H9 (cell line): ENCODE measurements around the gene PIEZO2. TPM values are rescaled to one million over a fixed set of nuclear protein-coding genes. Genes with fewer than 3 reads are reported as not detected.

ENCODE experiments used
- DNase-seq: peaks from one replicate; pipeline ENCODE4 v3.0.0-alpha.2; 2017
- H2AFZ ChIP-seq: one replicate; pipeline ENCODE4 v1.6.1; 2013; ENCODE audit warnings: mild to moderate bottlenecking, low read length, control low read depth, moderate library complexity
- H2AK5ac ChIP-seq: 2 replicates; pipeline ENCODE4 v1.6.1; 2013; ENCODE audit warnings: low read length, control low read depth, mixed read lengths; ENCODE audit not compliant: insufficient read length
- H2BK120ac ChIP-seq: one replicate; pipeline ENCODE4 v1.6.1; 2013; ENCODE audit warnings: low read depth, mild to moderate bottlenecking, low read length, control low read depth, inconsistent platforms; ENCODE audit not compliant: poor library complexity, severe bottlenecking
- H2BK12ac ChIP-seq: 2 replicates; pipeline ENCODE4 v1.6.1; 2013; ENCODE audit warnings: low read length, control low read depth, mixed read lengths, low read depth; ENCODE audit not compliant: insufficient read length
- H2BK15ac ChIP-seq: 2 replicates; pipeline ENCODE4 v1.6.1; 2013; ENCODE audit warnings: low read depth, low read length, control low read depth
- H2BK20ac ChIP-seq: one replicate; pipeline ENCODE4 v1.6.1; 2013; ENCODE audit warnings: low read depth, mild to moderate bottlenecking, low read length, control low read depth, inconsistent platforms; ENCODE audit not compliant: poor library complexity, severe bottlenecking
- H2BK5ac ChIP-seq: 2 replicates; pipeline ENCODE4 v1.6.1; 2013; ENCODE audit warnings: low read length, control low read depth, mixed read lengths; ENCODE audit not compliant: insufficient read length
- H3K14ac ChIP-seq: 2 replicates; pipeline ENCODE4 v1.6.1; 2013; ENCODE audit warnings: low read length, control low read depth; ENCODE audit not compliant: insufficient read depth
- H3K18ac ChIP-seq: 2 replicates; pipeline ENCODE4 v1.6.1; 2013; ENCODE audit warnings: low read depth, mild to moderate bottlenecking, mixed read lengths, low read length, control low read depth; ENCODE audit not compliant: insufficient read length
- H3K23ac ChIP-seq: 2 replicates; pipeline ENCODE4 v1.6.1; 2013; ENCODE audit warnings: low read length, control low read depth, mixed read lengths, low read depth; ENCODE audit not compliant: insufficient read length
- H3K23me2 ChIP-seq: 2 replicates; pipeline ENCODE4 v1.6.1; 2013; ENCODE audit warnings: low read depth, mild to moderate bottlenecking, mixed read lengths, low read length, control low read depth; ENCODE audit not compliant: insufficient read length, poor library complexity, severe bottlenecking
- H3K27ac ChIP-seq: 2 replicates; pipeline ENCODE4 v1.5.1; 2013; ENCODE audit warnings: low read length, control low read depth, mixed read lengths, low read depth; ENCODE audit not compliant: insufficient read length
- H3K27me3 ChIP-seq: 2 replicates; pipeline ENCODE4 v1.6.1; 2013; ENCODE audit warnings: low read length, control low read depth, inconsistent platforms; ENCODE audit not compliant: insufficient read depth
- H3K4ac ChIP-seq: 2 replicates; pipeline ENCODE4 v1.6.1; 2013; ENCODE audit warnings: low read depth, mild to moderate bottlenecking, control low read depth, inconsistent platforms, low read length, moderate library complexity
- H3K4me1 ChIP-seq: 2 replicates; pipeline ENCODE4 v1.6.1; 2013; ENCODE audit warnings: low read length, control low read depth, inconsistent platforms; ENCODE audit not compliant: insufficient read depth
- H3K4me2 ChIP-seq: 2 replicates; pipeline ENCODE4 v1.6.1; 2013; ENCODE audit warnings: low read length, control low read depth, mixed read lengths; ENCODE audit not compliant: insufficient read length, insufficient read depth
- H3K56ac ChIP-seq: 2 replicates; pipeline ENCODE4 v1.6.1; 2013; ENCODE audit warnings: low read depth, mild to moderate bottlenecking, mixed read lengths, low read length, control low read depth; ENCODE audit not compliant: insufficient read length
- H3K79me1 ChIP-seq: 2 replicates; pipeline ENCODE4 v1.6.1; 2013; ENCODE audit warnings: low read depth, mild to moderate bottlenecking, moderate library complexity, low read length, control low read depth, inconsistent platforms; ENCODE audit not compliant: insufficient read depth, poor library complexity, severe bottlenecking
- H3K79me2 ChIP-seq: 2 replicates; pipeline ENCODE4 v1.6.1; 2013; ENCODE audit warnings: low read length, control low read depth, inconsistent platforms; ENCODE audit not compliant: insufficient read depth
- H3K9ac ChIP-seq: 2 replicates; pipeline ENCODE4 v1.6.1; 2013; ENCODE audit warnings: low read length, control low read depth, mixed read lengths; ENCODE audit not compliant: insufficient read length; ENCODE audit errors: extremely low read depth
- H3K9me3 ChIP-seq: one replicate; pipeline ENCODE4 v1.6.1; 2013; ENCODE audit warnings: low read depth, low read length, inconsistent platforms; ENCODE audit not compliant: control insufficient read depth
- H3T11ph ChIP-seq: one replicate; pipeline ENCODE4 v1.6.1; 2013; ENCODE audit warnings: mild to moderate bottlenecking, low read length, control low read depth, inconsistent platforms
- H4K20me1 ChIP-seq: one replicate; pipeline ENCODE4 v1.6.1; 2013; ENCODE audit not compliant: control insufficient read depth, insufficient read length, insufficient read depth
- H4K5ac ChIP-seq: 2 replicates; pipeline ENCODE4 v1.6.1; 2013; ENCODE audit warnings: low read depth, mild to moderate bottlenecking, mixed read lengths, low read length, control low read depth; ENCODE audit not compliant: insufficient read length
- H4K8ac ChIP-seq: replicated peaks from 2 replicates; pipeline ENCODE4 v1.6.1; 2013; ENCODE audit warnings: low read length, control low read depth, mixed read lengths, low read depth; ENCODE audit not compliant: insufficient read length
- H4K91ac ChIP-seq: 2 replicates; pipeline ENCODE4 v1.6.1; 2013; ENCODE audit warnings: low read depth, mild to moderate bottlenecking, moderate library complexity, mixed read lengths, low read length, control low read depth; ENCODE audit not compliant: insufficient read length
- H3K27ac Mint-ChIP-seq, 3 experiments: 2 replicates in 2 of 3; 3 replicates in 1 of 3; pipeline ENCODE4 v1.8.0; 2020 to 2021; ENCODE audit warnings: mixed read lengths in 3 of 3, mild to moderate bottlenecking in 1 of 3, moderate library complexity in 1 of 3
- H3K27me3 Mint-ChIP-seq: 2 replicates; pipeline ENCODE4 v1.8.0; 2021; ENCODE audit warnings: low read depth, mild to moderate bottlenecking, moderate library complexity, mixed read lengths
- H3K36me3 Mint-ChIP-seq, 3 experiments: 2 replicates in 2 of 3; 3 replicates in 1 of 3; pipeline ENCODE4 v1.8.0; 2020 to 2021; ENCODE audit warnings: low read depth in 3 of 3, mixed read lengths in 3 of 3; ENCODE audit not compliant: insufficient read depth in 1 of 3
- H3K4me1 Mint-ChIP-seq, 2 experiments: 2 replicates each; pipeline ENCODE4 v1.8.0; 2020; ENCODE audit warnings: mixed read lengths in 2 of 2
- H3K4me3 Mint-ChIP-seq, 2 experiments: 2 replicates in 1 of 2; 3 replicates in 1 of 2; pipeline ENCODE4 v1.8.0; 2020 to 2021; ENCODE audit warnings: mild to moderate bottlenecking in 2 of 2, mixed read lengths in 2 of 2, moderate library complexity in 1 of 2
- H3K9me3 Mint-ChIP-seq, 2 experiments: 2 replicates in 1 of 2; 3 replicates in 1 of 2; pipeline ENCODE4 v1.8.0; 2020; ENCODE audit warnings: mild to moderate bottlenecking in 2 of 2, mixed read lengths in 2 of 2, moderate library complexity in 1 of 2
- CTCF ChIP-seq: fragments of 200-600 bp; sonication (generic); conservative IDR thresholded peaks from 3 replicates; pipeline ENCODE4 v1.8.0; 2021; ENCODE audit warnings: antibody characterized with exemption, mild to moderate bottlenecking
- WGBS: extraction: QIAGEN DNeasy Blood & Tissue Kit; methylation state at CpG from one replicate; pipeline ENCODE4 v1.1.7; 2013; ENCODE audit warnings: missing lambda C conversion rate, low lambda C conversion rate, mixed read lengths; ENCODE audit not compliant: insufficient read length; ENCODE audit errors: extremely low coverage; 5-methylcytosine and 5-hydroxymethylcytosine counted together
- total RNA-seq: library from RNA; stranded (reverse); gene quantifications from 2 replicates; pipeline ENCODE4 v1.2.1, GENCODE V29; 2021

PIEZO2 gene
- total RNA-seq, 1 experiment from 2014 or later, result 3.9 TPM

- Histone ChIP-seq H2BK20ac (no peak overlapping the region), H4K5ac (no peak overlapping the region), H3K9ac (no peak overlapping the region), H3K4me1 (no peaks in the 10 kb centered on the region), H2AK5ac (no peak overlapping the region), H3T11ph (no peak overlapping the region), H3K4me2 (no peak overlapping the region), H2BK15ac (no peak overlapping the region), H3K4ac (no peak overlapping the region), H2BK12ac (no peak overlapping the region), H4K91ac (no peak overlapping the region), H3K27me3 (no peaks in the 10 kb centered on the region), H2BK120ac (no peak overlapping the region), H4K8ac (no peak overlapping the region), H3K14ac (no peak overlapping the region), H3K23ac (no peak overlapping the region), H2BK5ac (no peak overlapping the region), H3K18ac (no peak overlapping the region), H3K79me1 (no peaks in the 10 kb centered on the region), H4K20me1 (no peaks in the 10 kb centered on the region), H3K27ac (no peak overlapping the region), H3K9me3 (no peaks in the 10 kb centered on the region), H3K56ac (no peak overlapping the region), H2AFZ (no peak overlapping the region), H3K23me2 (no peaks in the 10 kb centered on the region), H3K79me2 (no peaks in the 10 kb centered on the region)
- DNase-seq, result no peak
- no CpG with 5 or more reads among the region's 4 CpGs for WGBS
- no peaks in the 10 kb centered on the region; the same call in 1 of the 2 replicates for H3K27me3 Mint-ChIP-seq
- H3K27ac Mint-ChIP-seq, result no peak overlapping the region
- no peak overlapping the region for H3K4me3 Mint-ChIP-seq
- H3K9me3 Mint-ChIP-seq, result no peaks in the 10 kb centered on the region
- H3K36me3 Mint-ChIP-seq, result peaks cover 0 to 3% (median 0%) of the 10 kb centered on the region in 3 experiments; a peak in 3 of 7 replicates
- H3K4me1 Mint-ChIP-seq, result peaks cover 0 to 4% of the 10 kb centered on the region in 2 experiments; a peak in 2 of 4 replicates
- no peak for TF ChIP-seq CTCF
Observed at GRCh38 chr18:10690035-10690329, 459.4 kb downstream of the PIEZO2 start.
